GM13976 (cell line): ENCODE results near the gene MCOLN3.

Source experiments
- DNase-seq: peaks from one replicate; pipeline ENCODE4 v3.0.0; 2012; ENCODE audit warnings: low spot score
- CTCF ChIP-seq: IDR thresholded peaks from 2 replicates; pipeline ENCODE4 v1.5.1; 2012; ENCODE audit warnings: borderline replicate concordance, mild to moderate bottlenecking; ENCODE audit not compliant: insufficient read depth; ENCODE audit errors: extremely low read depth, missing control alignments, control extremely low read depth
- in situ Hi-C: fragments of 300-500 bp; cut with MboI; formaldehyde crosslinking; loops from one replicate; pipeline ENCODE4 v1.12.0; 2022; ENCODE audit warnings: low sequenced_read_pairs, mixed read lengths, inconsistent platforms; ENCODE audit not compliant: unreplicated experiment

MCOLN3 gene

GRCh38 chr1:85087659-85088407 lies 39.5 kb upstream of the MCOLN3 start:
- TF ChIP-seq CTCF: no peak
- in situ Hi-C loops: no loop called here
- no peak for DNase-seq

- DNase-seq: no peak
- in situ Hi-C loops: no loop called here
- TF ChIP-seq CTCF: no peak
Measured at GRCh38 chr1:85085417-85085816, 37.1 kb upstream of the MCOLN3 start.

DNA sequence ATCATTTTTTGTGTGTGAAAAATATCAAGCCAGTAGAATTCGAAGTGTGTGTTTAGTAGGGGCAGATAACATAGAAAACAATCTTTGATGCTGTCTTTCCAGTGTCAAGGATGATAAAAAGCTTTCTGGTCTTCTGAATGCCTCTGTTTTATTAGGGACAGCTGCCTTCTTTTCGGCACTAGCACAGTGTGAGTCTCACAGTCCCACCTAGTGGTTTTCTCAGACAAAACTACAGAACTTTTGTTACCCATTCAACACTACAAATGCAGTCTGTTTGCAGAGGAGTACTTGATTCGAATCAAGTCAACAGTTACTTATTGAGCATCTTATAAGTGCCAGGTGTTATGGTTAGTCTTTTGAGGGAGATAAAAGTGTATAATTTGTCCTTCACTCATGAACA lies 30.6 kb upstream of the MCOLN3 start:
- TF ChIP-seq CTCF: peak; percentile 13
- peak; percentile 25 for DNase-seq

DNA sequence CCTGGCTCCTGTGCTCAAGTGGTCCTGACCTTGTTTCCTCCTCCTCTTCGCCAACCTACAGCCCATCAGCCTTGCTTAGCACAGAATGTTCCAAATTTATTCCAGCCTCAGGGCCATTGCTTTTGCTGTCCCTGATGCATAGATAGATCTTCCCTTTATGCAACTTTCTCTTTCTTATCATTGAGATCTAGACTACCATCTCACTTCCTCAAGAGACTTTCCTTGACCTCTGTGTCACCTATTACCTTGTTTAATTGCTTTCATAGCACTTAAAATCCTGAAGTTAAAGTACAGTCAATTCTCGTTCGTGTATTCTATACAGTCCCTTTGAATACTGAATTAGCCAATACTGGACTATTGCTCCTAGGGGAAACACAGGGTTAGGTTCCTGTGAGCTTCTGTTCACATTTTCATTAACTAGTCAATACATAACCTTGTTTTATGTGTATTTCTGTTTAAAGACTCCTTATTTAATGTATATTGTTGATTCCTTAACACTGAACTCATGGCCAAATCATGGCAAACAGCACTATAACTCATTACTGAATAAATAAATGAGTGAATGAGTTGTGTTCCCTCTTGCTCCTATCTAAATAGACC lies 26.2 kb upstream of the MCOLN3 start:
- no peak for DNase-seq
- in situ Hi-C loops: no loop called here
- no peak for TF ChIP-seq CTCF

More for the DNA sequence above, 30.6 kb upstream of the MCOLN3 start:
- in situ Hi-C loops: no loop called here

GRCh38 chr1:85070972-85071492 lies 22.7 kb upstream of the MCOLN3 start:
- DNase-seq: no peak
- in situ Hi-C loops: no loop called here
- TF ChIP-seq CTCF: no peak

DNA sequence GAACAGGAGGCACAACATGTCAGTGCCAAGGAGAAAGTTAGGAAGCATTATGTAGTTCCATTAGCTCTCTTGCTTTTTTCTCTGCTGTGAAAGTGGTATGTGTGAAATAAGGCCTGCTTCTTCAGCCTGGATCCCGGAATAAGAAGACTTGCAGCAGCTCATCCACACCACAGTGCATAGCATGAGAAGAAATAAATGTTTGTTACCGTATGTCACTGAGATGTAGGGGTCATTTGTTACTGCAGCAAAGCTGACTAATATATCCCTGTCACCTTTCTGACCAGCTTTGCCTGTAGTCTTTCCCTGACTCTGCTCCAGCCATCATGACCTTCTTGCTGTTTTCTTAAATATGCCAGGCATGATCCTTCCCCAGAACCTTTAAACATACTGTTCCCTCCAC lies 20.5 kb upstream of the MCOLN3 start:
- no peak for DNase-seq
- in situ Hi-C loops: no loop called here
- TF ChIP-seq CTCF: no peak
